WTC11 (cell line): ENCODE measurements around the gene LARP4B.

Experiments
- CREB1 ChIP-seq: sonication (generic); formaldehyde crosslinking; IDR thresholded peaks from 2 replicates; pipeline ENCODE4 v1.8.0; 2023; ENCODE audit warnings: mild to moderate bottlenecking, missing genetic modification reagents
- CTCF ChIP-seq: fragments of 200-600 bp; IDR thresholded peaks from 2 replicates; pipeline ENCODE4 v1.8.0; 2022; ENCODE audit warnings: antibody characterized with exemption
- E2F1 ChIP-seq: sonication (generic); formaldehyde crosslinking; IDR thresholded peaks from 2 replicates; pipeline ENCODE4 v1.8.0; 2022; ENCODE audit warnings: mild to moderate bottlenecking, missing genetic modification reagents
- ESRRA ChIP-seq: sonication (generic); formaldehyde crosslinking; IDR thresholded peaks from 2 replicates; pipeline ENCODE4 v1.8.1; 2022; ENCODE audit warnings: mild to moderate bottlenecking, missing genetic modification reagents, borderline replicate concordance
- KAT7 ChIP-seq: sonication (generic); formaldehyde crosslinking; IDR thresholded peaks from 2 replicates; pipeline ENCODE4 v1.8.1; 2023; ENCODE audit warnings: missing genetic modification reagents, mild to moderate bottlenecking, borderline replicate concordance
- NR2C2 ChIP-seq: sonication (generic); formaldehyde crosslinking; IDR thresholded peaks from 2 replicates; pipeline ENCODE4 v1.8.0; 2022; ENCODE audit warnings: mild to moderate bottlenecking, missing genetic modification reagents
- NR3C1 ChIP-seq: sonication (generic); formaldehyde crosslinking; conservative IDR thresholded peaks from 2 replicates; pipeline ENCODE4 v1.8.1; 2023; ENCODE audit warnings: low read depth, mild to moderate bottlenecking, missing genetic modification reagents
- TEAD1 ChIP-seq: sonication (generic); formaldehyde crosslinking; IDR thresholded peaks from 2 replicates; pipeline ENCODE4 v1.8.0; 2022; ENCODE audit warnings: mild to moderate bottlenecking, missing genetic modification reagents
- TEAD4 ChIP-seq: sonication (generic); formaldehyde crosslinking; IDR thresholded peaks from 2 replicates; pipeline ENCODE4 v1.8.0; 2022; ENCODE audit warnings: mild to moderate bottlenecking, missing genetic modification reagents
- ZNF263 ChIP-seq: sonication (generic); formaldehyde crosslinking; IDR thresholded peaks from 2 replicates; pipeline ENCODE4 v1.8.1; 2022; ENCODE audit warnings: low read depth, mild to moderate bottlenecking, moderate library complexity, missing genetic modification reagents
- ZNF423 ChIP-seq: fragments of 250-450 bp; sonication (Bioruptor Pico); IDR thresholded peaks from 2 replicates; pipeline ENCODE4 v2.1.2; 2022; ENCODE audit warnings: mild to moderate bottlenecking, moderate library complexity
- ZNF425 ChIP-seq: fragments of 250-450 bp; sonication (Bioruptor Pico); conservative IDR thresholded peaks from 2 replicates; pipeline ENCODE4 v1.9.0; 2021; ENCODE audit warnings: mild to moderate bottlenecking

- TF ChIP-seq TEAD1 (CRISPR knock-in tag) (no peak), CTCF (no peak), TEAD4 (CRISPR knock-in tag) (no peak), KAT7 (CRISPR knock-in tag) (no peak), ZNF423 (CRISPR knock-in tag) (no peak), ESRRA (CRISPR knock-in tag) (no peak), NR3C1 (CRISPR knock-in tag) (no peak), E2F1 (CRISPR knock-in tag) (no peak), ZNF425 (no peak), NR2C2 (CRISPR knock-in tag) (no peak), CREB1 (CRISPR knock-in tag) (no peak), ZNF263 (no peak)
Observed at GRCh38 chr10:791639-792038, 139.9 kb downstream of the LARP4B start.
